ENCODE data around the gene GFOD1. TPM values are rescaled to one million over a fixed set of nuclear protein-coding genes. Genes with fewer than 3 reads are reported as not detected.

Gene GFOD1
- polyA plus RNA-seq, 4 donors, result 1.6 to 2.5 (median 1.8) TPM

GRCh38 chr6:13362412-13362811, 125.0 kb downstream of the GFOD1 start:
- DNase-seq (ENCODE audit: low read depth in 4 of 4, low spot score in 3 of 4), result no peak

GRCh38 chr6:13360671-13361540, 126.5 kb downstream of the GFOD1 start:
- no peak for DNase-seq (ENCODE audit: low read depth in 4 of 4, low spot score in 3 of 4)

- DNase-seq (ENCODE audit: low read depth in 4 of 4, low spot score in 3 of 4), result no peak
These were observed 128.1 kb downstream of the GFOD1 start for GRCh38 chr6:13359287-13359686.

DNA sequence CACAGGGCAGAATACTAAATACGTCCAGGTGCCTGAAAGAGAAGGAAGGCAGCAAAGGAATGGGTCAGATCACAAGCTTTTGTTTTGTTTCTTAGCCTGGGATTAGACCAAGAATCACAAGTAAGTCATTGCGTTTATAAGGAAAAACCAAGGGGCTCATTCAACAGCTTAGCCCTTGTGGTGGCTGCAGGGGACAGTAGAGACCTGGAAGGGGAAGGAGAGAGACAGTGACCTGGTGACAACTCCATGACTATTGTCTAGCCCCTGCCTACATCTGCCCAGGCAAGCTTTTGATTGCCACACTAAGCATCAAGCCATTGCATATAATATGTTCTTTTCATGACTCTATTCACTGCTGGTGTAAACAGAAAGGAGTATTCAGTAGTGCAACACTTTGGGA, 128.9 kb downstream of the GFOD1 start:
- DNase-seq (ENCODE audit: low read depth in 4 of 4, low spot score in 3 of 4), result no peak

DNA sequence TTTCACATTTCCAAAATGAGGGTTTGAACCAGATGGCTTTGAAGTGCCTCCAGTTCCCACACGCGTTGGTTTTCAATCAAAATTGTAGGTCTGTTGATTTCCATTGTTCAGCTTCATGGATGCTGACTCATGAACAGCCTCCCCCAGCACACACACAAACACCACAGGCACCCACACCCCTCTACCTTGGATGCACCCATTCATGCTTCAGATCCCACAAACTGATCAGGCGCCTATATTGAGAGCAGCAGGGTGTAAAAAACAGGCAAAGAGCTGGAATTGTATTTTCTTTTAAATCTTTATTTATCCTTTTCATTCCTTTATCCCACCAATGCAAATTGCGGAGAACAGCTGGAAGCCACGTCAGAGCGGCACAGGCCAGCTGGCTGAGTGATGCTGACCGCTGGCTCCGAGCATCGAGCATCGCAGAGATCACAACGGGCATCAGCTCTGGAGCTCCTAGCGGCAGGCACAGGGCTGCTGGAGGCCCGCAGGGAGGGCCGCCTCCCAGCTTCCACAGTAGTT, 129.8 kb downstream of the GFOD1 start:
- no peak for DNase-seq (ENCODE audit: low read depth in 4 of 4, low spot score in 3 of 4)

DNA sequence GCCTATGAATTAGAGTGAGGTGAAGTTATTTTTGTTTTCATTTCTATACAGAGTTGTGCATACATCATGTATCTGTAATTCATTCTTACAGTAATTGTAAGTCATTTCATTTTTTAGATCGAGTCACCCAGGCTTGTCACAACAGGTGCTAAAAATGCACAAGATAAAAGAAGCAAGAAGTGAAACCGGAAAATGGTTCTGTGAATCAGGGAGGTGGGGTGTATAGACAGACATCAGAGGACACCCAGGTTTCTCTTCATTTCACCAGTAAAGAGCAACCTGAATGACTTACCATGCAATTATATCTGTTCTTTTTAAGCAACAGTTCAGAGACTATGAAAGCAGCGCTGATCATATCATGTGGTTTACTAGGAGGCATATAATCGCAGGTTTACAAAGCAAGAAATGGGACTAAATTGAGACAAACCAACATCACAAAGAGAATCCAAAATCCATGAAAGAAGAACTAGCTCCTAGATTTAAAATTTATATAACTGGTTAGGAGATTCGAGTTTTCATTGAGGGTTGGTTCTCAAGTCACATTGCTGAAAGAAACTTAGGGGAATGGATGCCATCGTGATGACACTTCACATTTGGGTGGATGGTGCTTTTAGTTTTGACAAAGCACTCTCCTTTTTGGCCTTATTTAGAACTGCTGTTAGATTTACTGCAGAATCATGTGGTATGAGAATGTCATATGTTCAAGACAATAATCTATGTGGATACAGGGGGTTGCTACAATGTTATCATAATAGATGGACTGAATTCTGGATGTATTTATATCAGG, 131.2 kb downstream of the GFOD1 start:
- no peak for DNase-seq (ENCODE audit: low read depth in 4 of 4, low spot score in 3 of 4)

- DNase-seq (ENCODE audit: low read depth in 4 of 4, low spot score in 3 of 4), result no peak
These were observed 132.1 kb downstream of the GFOD1 start for GRCh38 chr6:13355043-13355945.

GRCh38 chr6:13354331-13355042, 132.9 kb downstream of the GFOD1 start:
- no peak for DNase-seq (ENCODE audit: low read depth in 4 of 4, low spot score in 3 of 4)

GRCh38 chr6:13352165-13352564, 135.2 kb downstream of the GFOD1 start:
- DNase-seq (ENCODE audit: low read depth in 4 of 4, low spot score in 3 of 4), result no peak

GRCh38 chr6:13351271-13351670, 136.1 kb downstream of the GFOD1 start:
- no peak for DNase-seq (ENCODE audit: low read depth in 4 of 4, low spot score in 3 of 4)

DNA sequence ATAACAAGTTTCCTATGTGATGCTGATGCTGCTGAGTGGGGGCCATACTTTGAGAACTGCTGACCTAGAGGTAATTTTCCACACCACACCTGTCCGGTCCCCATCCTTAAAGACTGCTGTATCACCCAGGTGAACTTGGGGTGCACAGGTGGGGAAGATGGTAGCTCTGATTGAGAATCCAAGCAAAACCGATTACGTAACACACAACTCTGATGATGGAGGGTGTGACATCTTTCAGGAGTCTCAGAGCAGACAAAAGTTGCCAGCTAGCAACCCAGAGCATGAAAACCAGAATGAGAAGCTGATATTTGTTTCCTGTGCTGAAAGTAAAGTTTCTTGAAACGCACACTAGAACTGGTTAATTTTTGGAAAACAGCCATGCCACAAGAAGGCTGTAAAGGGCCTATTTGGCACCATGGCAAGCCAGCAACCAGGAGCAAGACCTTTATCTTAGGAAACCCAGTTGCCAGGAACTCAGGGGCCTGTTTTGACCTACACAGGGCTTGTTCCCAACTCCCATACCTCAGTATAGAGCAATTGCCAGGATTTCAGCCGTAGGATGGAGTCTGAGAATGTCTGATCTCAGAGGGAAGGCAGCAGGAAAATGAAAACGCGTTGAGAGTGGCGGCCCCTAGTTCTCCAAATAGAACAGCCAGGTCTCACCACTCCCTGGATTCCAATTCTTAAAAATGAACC, 137.4 kb downstream of the GFOD1 start:
- DNase-seq (ENCODE audit: low read depth in 4 of 4, low spot score in 3 of 4), result no peak

DNA sequence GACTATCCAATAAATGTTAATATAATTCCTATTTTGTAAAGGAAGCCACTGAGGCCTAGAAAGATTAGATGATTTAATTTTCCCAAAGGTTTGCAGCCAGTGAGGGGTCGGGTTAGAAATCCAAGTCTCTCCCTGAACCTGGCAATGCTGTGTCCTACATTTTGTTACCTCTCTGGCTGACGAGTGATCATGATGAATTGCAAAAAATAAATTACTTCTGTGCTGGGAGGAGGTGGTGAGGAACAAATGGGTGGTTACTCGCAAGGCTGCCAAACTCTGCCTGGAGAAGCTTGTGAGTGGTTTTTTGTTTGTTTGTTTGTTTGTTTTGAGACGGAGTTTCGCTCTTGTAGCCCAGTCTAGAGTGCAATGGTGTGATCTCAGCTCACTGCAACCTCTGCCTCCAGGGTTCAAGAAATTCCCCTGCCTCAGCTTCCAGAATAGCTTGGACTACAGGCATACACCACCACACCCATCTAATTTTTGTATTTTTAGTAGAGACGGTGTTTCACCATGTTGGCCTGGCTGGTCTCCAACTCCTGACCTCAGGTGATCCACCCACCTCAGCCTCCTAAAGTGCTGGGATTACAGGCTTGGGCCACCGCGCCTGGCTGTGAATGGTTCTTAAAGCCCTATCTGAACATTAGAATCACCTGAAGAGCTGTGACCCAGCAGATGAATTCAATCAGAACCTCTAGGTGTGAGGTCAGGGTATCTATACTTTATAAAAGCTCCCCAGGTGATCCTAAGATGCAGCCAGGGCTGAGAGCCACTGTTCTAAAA, 138.9 kb downstream of the GFOD1 start:
- no peak for DNase-seq (ENCODE audit: low read depth in 4 of 4, low spot score in 3 of 4)

GRCh38 chr6:13346245-13346644, 141.2 kb downstream of the GFOD1 start:
- no peak for DNase-seq (ENCODE audit: low read depth in 4 of 4, low spot score in 3 of 4)

DNA sequence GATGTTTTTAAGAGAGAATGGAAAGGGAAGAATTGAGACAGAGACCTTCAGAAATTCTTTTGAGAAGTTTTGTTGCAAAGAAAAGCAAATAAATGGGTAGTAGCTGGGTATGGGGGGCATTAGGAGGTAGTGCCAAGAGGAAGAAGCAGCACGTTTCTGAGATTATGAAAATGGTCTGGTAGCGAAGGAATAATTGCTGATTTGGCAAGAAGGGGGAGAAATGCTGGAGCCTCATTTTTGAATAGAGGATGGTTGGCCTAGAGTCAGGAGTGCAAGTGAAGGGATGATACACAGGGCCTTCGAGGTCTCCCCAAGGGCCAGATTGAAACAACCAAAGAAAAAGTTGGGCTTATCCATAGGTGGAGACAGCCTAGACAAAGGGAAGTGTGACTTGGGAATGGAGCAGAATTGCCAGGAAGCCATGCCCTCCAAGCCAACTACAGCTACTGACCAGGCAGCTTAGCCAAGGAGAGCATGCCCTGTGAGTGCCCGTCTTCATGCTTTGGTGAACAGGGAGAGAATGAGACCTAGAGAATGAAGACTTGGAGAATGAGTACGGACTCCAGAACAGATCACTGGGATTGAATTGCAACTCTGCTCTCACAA, 144.9 kb downstream of the GFOD1 start:
- no peak for DNase-seq (ENCODE audit: low read depth in 4 of 4, low spot score in 3 of 4)

- DNase-seq (ENCODE audit: low read depth in 4 of 4, low spot score in 3 of 4), result no peak
These were observed 147.4 kb downstream of the GFOD1 start for GRCh38 chr6:13339863-13340630.

DNA sequence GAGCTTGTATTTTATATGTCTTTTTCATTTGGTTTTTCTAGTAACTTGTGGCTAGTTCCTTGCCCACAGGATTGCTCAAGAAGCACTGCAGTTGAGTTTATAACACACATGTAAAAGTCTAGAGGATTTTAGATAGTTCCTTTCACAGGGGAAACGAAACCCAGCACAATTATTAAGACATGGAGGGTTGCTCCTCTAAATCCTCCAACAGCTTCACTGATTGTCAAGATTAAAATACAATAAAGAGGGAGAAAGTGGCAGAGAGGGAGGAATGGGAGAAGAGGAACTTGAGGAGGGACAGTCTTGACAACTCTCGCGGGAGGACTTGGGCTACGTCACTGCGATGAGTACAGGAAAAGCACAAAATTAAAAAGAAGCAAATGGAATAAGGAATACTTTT, 149.4 kb downstream of the GFOD1 start:
- DNase-seq (ENCODE audit: low read depth in 4 of 4, low spot score in 3 of 4), result no peak

- peak in 3 of 4 donors; percentile 46 to 63 (median 63) for DNase-seq (ENCODE audit: low read depth in 4 of 4, low spot score in 3 of 4)
These were observed 150.8 kb downstream of the GFOD1 start for GRCh38 chr6:13336553-13336952.
